GM12874 (cell line): ENCODE measurements around the gene ALG8.

Experiments
- CTCF ChIP-seq: IDR thresholded peaks from 2 replicates; pipeline ENCODE4 v1.5.1; 2011; ENCODE audit warnings: low read depth, mild to moderate bottlenecking, control low read depth, low read length, moderate library complexity; ENCODE audit not compliant: insufficient read depth

Gene ALG8

GRCh38 chr11:78110830-78111229 is 28.6 kb downstream of the ALG8 start:
- TF ChIP-seq CTCF = no peak

- no peak for TF ChIP-seq CTCF
These were observed 29.1 kb downstream of the ALG8 start for GRCh38 chr11:78110351-78110750.

- TF ChIP-seq CTCF = no peak
These were observed 30.1 kb downstream of the ALG8 start for GRCh38 chr11:78109081-78110015.

GRCh38 chr11:78100676-78101472 is 38.6 kb downstream of the ALG8 start:
- no peak for TF ChIP-seq CTCF

DNA sequence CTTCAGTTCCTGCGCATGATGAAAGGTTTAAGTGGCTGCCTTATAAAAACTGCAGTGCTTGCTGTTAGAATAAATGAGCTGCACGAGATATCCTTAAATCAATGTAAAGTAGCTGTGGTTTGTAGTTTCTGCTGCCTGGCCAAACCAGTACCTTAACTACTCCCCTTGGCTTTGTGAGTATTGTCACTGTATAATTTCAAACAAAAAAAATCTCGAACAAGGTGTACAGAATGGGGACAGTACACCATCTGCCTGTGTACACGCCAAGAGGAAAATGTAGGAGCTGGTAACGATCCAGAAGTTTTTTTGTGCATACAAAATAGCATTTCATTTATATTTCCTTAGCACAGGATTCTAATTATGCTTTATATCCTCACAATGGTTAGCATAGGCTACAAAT is 39.2 kb downstream of the ALG8 start:
- no peak for TF ChIP-seq CTCF

DNA sequence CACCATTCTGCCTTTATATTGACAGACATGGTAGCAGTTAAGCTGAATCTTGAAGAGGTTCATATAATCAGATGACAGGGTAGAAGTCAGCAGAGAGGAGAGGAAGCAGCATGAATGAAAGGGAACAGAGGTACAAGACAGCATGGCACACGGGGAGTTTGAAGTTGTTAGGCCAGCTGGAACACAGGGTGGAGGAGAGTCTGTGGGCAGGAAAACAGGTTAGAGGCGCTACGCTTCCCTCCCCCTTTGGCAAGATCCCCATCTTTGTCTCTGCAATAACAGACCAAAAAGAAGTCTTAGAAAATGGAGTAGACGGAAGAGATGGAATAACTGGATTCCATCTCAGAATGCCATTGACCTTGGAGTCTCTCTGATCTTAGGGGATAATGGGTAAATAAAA is 39.8 kb downstream of the ALG8 start:
- TF ChIP-seq CTCF = no peak

GRCh38 chr11:78097666-78098385 is 41.6 kb downstream of the ALG8 start:
- no peak for TF ChIP-seq CTCF
